Liver (tissue), 9 donors: ENCODE results near the gene SMAP1. TPM values are rescaled to one million over a fixed set of nuclear protein-coding genes. Genes with fewer than 3 reads are reported as not detected.

Experiments
- DNase-seq: peaks from one replicate; pipeline ENCODE4 v3.0.0-alpha.2; 2017; ENCODE audit warnings: low spot score
- H3K27ac ChIP-seq, 2 donors: one replicate each; pipeline ENCODE4 v1.7.0; 2013; ENCODE audit warnings: inconsistent platforms in 2 of 2, low read length in 2 of 2, control low read depth in 1 of 2, low read depth in 1 of 2, mild to moderate bottlenecking in 1 of 2
- H3K27me3 ChIP-seq, 4 donors: one replicate each; pipeline versions ENCODE4 v1.6.1 to v1.7.0; 2013; ENCODE audit warnings: low read length in 3 of 4, inconsistent platforms in 1 of 4, mild to moderate bottlenecking in 1 of 4, moderate library complexity in 1 of 4; ENCODE audit not compliant: control insufficient read depth in 4 of 4, insufficient read depth in 4 of 4
- H3K36me3 ChIP-seq, 4 donors: one replicate each; pipeline versions ENCODE4 v1.6.1 to v1.7.0; 2013; ENCODE audit warnings: low read length in 3 of 4, mild to moderate bottlenecking in 3 of 4, low read depth in 1 of 4, moderate library complexity in 1 of 4; ENCODE audit not compliant: control insufficient read depth in 4 of 4, insufficient read depth in 3 of 4
- H3K4me1 ChIP-seq, 4 donors: one replicate each; pipeline versions ENCODE4 v1.6.1 to v1.7.0; 2013; ENCODE audit warnings: low read length in 3 of 4, mild to moderate bottlenecking in 3 of 4, moderate library complexity in 1 of 4; ENCODE audit not compliant: control insufficient read depth in 4 of 4, insufficient read depth in 4 of 4
- H3K4me3 ChIP-seq, 3 donors: one replicate each; pipeline versions ENCODE4 v1.6.1 to v1.7.0; 2013; ENCODE audit warnings: low read length in 3 of 3, control low read depth in 1 of 3, low read depth in 1 of 3, mild to moderate bottlenecking in 1 of 3
- H3K9ac ChIP-seq, 2 donors: one replicate each; pipeline ENCODE4 v1.7.0; 2013; ENCODE audit warnings: low read length in 2 of 2, mild to moderate bottlenecking in 2 of 2, moderate library complexity in 2 of 2, control low read depth in 1 of 2, low read depth in 1 of 2
- H3K9me3 ChIP-seq, 4 donors: one replicate each; pipeline versions ENCODE4 v1.6.1 to v1.7.0; 2013; ENCODE audit warnings: low read length in 3 of 4; ENCODE audit not compliant: control insufficient read depth in 4 of 4
- CTCF ChIP-seq: fragments of 150-350 bp; IDR thresholded peaks from 2 replicates; pipeline ENCODE4 v1.5.1; 2017; ENCODE audit warnings: improper control_type of control experiment, low read depth, low read length; ENCODE audit not compliant: missing input control
- FOXA1 ChIP-seq: IDR thresholded peaks from 2 replicates; pipeline ENCODE4 v1.6.1; 2016; ENCODE audit warnings: antibody characterized with exemption
- FOXA2 ChIP-seq: IDR thresholded peaks from 2 replicates; pipeline ENCODE4 v1.6.1; 2016; ENCODE audit warnings: antibody characterized with exemption
- GABPA ChIP-seq, 2 donors: IDR thresholded peaks in 1 of 2; conservative IDR thresholded peaks in 1 of 2; 2 replicates each; pipeline ENCODE4 v1.6.1; 2016; ENCODE audit warnings: antibody characterized with exemption in 2 of 2, mild to moderate bottlenecking in 1 of 2, moderate library complexity in 1 of 2
- HNF4A ChIP-seq, 2 donors: conservative IDR thresholded peaks; 2 replicates each; pipeline ENCODE4 v1.6.1; 2016; ENCODE audit warnings: antibody characterized with exemption in 2 of 2, mild to moderate bottlenecking in 2 of 2
- HNF4G ChIP-seq: IDR thresholded peaks from 2 replicates; pipeline ENCODE4 v1.6.1; 2016; ENCODE audit warnings: antibody characterized with exemption
- RAD21 ChIP-seq, 2 donors: IDR thresholded peaks; 2 replicates each; pipeline ENCODE4 v1.6.1; 2016; ENCODE audit warnings: antibody characterized with exemption in 2 of 2, mild to moderate bottlenecking in 2 of 2
- SP1 ChIP-seq: IDR thresholded peaks from 2 replicates; pipeline ENCODE4 v1.6.1; 2018; ENCODE audit warnings: antibody characterized with exemption, mild to moderate bottlenecking
- TAF1 ChIP-seq: conservative IDR thresholded peaks from 2 replicates; pipeline ENCODE4 v1.6.1; 2016; ENCODE audit warnings: antibody characterized with exemption, mild to moderate bottlenecking
- YY1 ChIP-seq: IDR thresholded peaks from 2 replicates; pipeline ENCODE4 v1.6.1; 2016; ENCODE audit warnings: antibody characterized with exemption, mild to moderate bottlenecking
- WGBS: extraction: QIAGEN DNeasy Blood & Tissue Kit; methylation state at CpG from one replicate; pipeline ENCODE4 v1.1.7; 2013; 5-methylcytosine and 5-hydroxymethylcytosine counted together
- polyA plus RNA-seq, 2 donors: library from polyadenylated mRNA; stranded (reverse) in 1 of 2; unstranded in 1 of 2; fragments of 200-250 nt in 1 of 2; fragments of >200 nt in 1 of 2; fragmentation: Nextera tagmentation in 1 of 2; extraction: Ambion mirVana in 1 of 2; gene quantifications; one replicate each; pipeline versions ENCODE4 v1.2.1 to v1.2.3, GENCODE V29; 2013 to 2015
- total RNA-seq, 2 donors: library from RNA; depleted of rRNA; stranded (reverse); fragments of >200 nt; gene quantifications; one replicate each; pipeline ENCODE4 v1.2.3, GENCODE V29; 2014
- TF ChIP-seq, protein P1 (sequence below): IDR thresholded peaks from 2 replicates; pipeline ENCODE4 v1.6.1; 2016; ENCODE audit warnings: antibody characterized with exemption
- TF ChIP-seq, protein P2 (sequence below): IDR thresholded peaks from 2 replicates; pipeline ENCODE4 v1.6.1; 2016; ENCODE audit warnings: antibody characterized with exemption
- TF ChIP-seq, protein P3 (sequence below): IDR thresholded peaks from 2 replicates; pipeline ENCODE4 v1.6.1; 2016; ENCODE audit warnings: antibody characterized with exemption, mild to moderate bottlenecking
- donor health status: healthy.
- donor health status: healthy.
- donor health status: healthy.
- donor health status: healthy.
- donor health status: healthy.

The SMAP1 gene
- total and polyA plus RNA-seq, 4 donors = 9.3 to 13.3 (median 12.7) TPM

GRCh38 chr6:70694371-70694770 lies 26.7 kb downstream of the SMAP1 start:
- 97% methylated on average over 1 of the region's 1 CpG for WGBS
- no peaks in the 10 kb centered on the region for H3K27me3 ChIP-seq
- H3K9ac ChIP-seq = no peak overlapping the region
- TF ChIP-seq CTCF (no peak), FOXA2 (no peak), SP1 (no peak), HNF4G (no peak), GABPA (IDR thresholded peaks at IDR 0.05 in 1 of 2, conservative IDR thresholded peaks at IDR 0.05 in 1 of 2) (no peak), TAF1 (no peak), FOXA1 (no peak), YY1 (no peak), RAD21 (IDR thresholded peaks at IDR 0.05) (no peak)
- TF ChIP-seq, protein P1, sequence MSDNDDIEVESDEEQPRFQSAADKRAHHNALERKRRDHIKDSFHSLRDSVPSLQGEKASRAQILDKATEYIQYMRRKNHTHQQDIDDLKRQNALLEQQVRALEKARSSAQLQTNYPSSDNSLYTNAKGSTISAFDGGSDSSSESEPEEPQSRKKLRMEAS = no peak
- TF ChIP-seq, protein P2, sequence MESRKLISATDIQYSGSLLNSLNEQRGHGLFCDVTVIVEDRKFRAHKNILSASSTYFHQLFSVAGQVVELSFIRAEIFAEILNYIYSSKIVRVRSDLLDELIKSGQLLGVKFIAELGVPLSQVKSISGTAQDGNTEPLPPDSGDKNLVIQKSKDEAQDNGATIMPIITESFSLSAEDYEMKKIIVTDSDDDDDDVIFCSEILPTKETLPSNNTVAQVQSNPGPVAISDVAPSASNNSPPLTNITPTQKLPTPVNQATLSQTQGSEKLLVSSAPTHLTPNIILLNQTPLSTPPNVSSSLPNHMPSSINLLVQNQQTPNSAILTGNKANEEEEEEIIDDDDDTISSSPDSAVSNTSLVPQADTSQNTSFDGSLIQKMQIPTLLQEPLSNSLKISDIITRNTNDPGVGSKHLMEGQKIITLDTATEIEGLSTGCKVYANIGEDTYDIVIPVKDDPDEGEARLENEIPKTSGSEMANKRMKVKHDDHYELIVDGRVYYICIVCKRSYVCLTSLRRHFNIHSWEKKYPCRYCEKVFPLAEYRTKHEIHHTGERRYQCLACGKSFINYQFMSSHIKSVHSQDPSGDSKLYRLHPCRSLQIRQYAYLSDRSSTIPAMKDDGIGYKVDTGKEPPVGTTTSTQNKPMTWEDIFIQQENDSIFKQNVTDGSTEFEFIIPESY = no peak
- no peaks in the 10 kb centered on the region for H3K36me3 ChIP-seq
- H3K9me3 ChIP-seq = no peaks in the 10 kb centered on the region
- no peak overlapping the region for H3K4me3 ChIP-seq
- no peak for DNase-seq
- no peaks in the 10 kb centered on the region for H3K4me1 ChIP-seq
- H3K27ac ChIP-seq = no peak overlapping the region

GRCh38 chr6:70700922-70701876 lies 33.5 kb downstream of the SMAP1 start:
- TF ChIP-seq YY1 (peak; percentile 21), HNF4A (conservative IDR thresholded peaks at IDR 0.05) (peak in 1 of 2 donors; percentile 22), FOXA1 (no peak)
- TF ChIP-seq, protein P3, sequence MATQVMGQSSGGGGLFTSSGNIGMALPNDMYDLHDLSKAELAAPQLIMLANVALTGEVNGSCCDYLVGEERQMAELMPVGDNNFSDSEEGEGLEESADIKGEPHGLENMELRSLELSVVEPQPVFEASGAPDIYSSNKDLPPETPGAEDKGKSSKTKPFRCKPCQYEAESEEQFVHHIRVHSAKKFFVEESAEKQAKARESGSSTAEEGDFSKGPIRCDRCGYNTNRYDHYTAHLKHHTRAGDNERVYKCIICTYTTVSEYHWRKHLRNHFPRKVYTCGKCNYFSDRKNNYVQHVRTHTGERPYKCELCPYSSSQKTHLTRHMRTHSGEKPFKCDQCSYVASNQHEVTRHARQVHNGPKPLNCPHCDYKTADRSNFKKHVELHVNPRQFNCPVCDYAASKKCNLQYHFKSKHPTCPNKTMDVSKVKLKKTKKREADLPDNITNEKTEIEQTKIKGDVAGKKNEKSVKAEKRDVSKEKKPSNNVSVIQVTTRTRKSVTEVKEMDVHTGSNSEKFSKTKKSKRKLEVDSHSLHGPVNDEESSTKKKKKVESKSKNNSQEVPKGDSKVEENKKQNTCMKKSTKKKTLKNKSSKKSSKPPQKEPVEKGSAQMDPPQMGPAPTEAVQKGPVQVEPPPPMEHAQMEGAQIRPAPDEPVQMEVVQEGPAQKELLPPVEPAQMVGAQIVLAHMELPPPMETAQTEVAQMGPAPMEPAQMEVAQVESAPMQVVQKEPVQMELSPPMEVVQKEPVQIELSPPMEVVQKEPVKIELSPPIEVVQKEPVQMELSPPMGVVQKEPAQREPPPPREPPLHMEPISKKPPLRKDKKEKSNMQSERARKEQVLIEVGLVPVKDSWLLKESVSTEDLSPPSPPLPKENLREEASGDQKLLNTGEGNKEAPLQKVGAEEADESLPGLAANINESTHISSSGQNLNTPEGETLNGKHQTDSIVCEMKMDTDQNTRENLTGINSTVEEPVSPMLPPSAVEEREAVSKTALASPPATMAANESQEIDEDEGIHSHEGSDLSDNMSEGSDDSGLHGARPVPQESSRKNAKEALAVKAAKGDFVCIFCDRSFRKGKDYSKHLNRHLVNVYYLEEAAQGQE = no peak
- H3K9ac ChIP-seq = no peak overlapping the region
- peaks cover 4 to 13% (median 9%) of the 10 kb centered on the region in 4 donors for H3K4me1 ChIP-seq
- H3K36me3 ChIP-seq = peaks cover 0 to 4% (median 0%) of the 10 kb centered on the region in 4 donors
- no peak overlapping the region for H3K4me3 ChIP-seq
- H3K9me3 ChIP-seq = no peaks in the 10 kb centered on the region
- WGBS = 68% methylated on average over 10 of the region's 10 CpGs
- no peak overlapping the region for H3K27ac ChIP-seq
- DNase-seq = no peak
- no peaks in the 10 kb centered on the region for H3K27me3 ChIP-seq
